NCI-H226 (cell line): Measurements from ENCODE around the gene SCRG1.

Source experiments
- DNase-seq: peaks from one replicate; pipeline ENCODE4 v3.0.0-alpha.2; 2015

SCRG1 gene

DNA sequence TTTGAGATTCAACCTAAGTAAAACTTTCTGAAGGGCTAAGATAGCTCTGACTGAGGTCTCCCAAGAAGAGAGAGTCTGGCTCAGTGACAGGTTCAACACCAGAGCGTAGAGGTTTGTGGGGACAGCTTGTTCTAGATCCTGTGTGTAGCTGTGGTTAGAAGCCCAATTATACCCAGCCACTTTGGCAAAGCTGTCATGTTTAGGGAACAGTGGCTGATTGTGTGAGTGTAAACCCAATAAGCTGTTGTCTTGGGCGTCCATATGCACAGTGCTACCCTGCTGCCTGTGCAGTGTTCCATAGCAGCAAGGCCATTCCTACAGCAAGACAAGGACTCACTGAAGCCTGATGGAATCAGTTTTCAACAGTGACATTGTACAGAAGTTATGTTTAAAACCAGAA lies 11.2 kb upstream of the SCRG1 start:
- DNase-seq = no peak

DNA sequence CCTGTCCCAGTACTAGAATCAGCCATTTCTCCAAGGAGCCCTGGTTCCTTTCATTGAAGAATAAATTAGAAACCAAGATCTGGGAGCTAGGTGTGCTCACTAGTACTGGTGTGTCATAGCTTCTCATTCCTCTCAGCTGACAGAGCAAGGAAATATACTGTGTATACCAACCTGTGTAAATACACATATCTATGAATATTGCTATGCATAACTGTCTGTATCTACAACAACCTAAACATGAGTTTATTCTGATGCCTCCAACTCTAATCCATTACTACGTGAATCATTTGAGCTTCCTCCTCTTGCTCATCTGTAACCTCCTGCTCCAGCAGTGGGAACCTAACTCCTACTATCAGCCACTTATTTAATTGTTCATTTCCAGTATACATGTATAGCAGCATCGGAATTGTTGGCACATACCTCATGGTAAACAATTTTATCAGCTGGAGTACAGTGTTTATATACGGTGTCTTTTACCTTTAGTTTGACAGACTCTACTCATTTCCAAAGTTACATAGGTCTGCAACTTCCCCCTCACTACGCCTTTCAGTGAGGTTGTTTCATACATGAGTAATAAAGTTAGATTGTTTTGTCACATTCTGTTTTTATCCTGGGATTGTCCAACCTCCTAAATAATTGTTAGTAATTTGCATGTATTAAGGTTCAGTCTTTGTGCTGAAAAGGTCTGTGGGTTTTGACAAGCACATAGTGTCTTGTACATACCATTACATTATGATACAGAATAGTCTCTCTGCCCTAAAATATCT lies 7.1 kb upstream of the SCRG1 start:
- DNase-seq = no peak

DNA sequence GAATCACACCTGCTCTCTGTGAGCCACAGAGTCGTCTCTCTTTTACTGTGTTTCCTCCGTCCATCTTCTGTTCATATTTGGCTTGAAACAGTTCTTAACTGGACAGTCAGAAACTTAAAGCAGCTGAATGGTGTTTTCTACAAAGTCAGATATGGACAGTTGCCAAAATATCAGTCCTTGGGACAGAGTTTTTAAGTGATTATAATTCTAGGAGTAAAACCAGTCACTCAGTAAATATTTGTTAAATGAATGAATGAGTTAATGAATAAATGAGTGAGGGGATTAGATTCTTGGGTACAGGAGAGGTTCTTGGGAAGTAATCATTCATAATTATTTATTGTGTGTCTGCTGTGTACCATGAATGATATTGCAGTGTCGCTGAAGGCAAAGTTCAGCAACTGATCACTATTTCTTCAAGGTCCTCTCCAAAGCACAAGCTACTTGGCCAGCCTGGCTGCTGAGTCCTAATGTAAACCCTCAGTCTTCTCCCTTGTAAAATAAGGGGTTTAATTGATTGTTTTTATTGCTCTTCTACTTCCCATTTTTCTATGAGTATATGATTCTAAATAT lies 5.5 kb upstream of the SCRG1 start:
- DNase-seq = no peak

DNA sequence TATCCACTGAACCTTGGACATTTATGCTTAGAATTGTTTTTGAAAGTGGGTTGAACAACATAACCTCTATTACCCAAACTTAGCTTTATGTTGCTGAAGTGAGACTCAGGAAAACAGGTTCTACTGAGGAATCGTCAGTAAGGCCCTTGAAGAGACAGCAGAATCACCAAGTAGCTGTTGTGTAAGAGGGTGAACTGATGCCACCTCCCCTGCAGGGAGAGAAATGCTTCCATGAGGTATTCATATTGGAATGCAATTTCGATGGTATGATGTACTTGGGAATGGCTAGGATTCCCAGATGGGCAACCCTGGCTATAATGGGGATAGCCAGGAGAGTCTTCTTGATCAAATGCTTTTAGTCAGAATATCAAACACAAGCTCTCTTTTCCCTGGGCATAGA lies 4.1 kb upstream of the SCRG1 start:
- peak; percentile 56 for DNase-seq

DNA sequence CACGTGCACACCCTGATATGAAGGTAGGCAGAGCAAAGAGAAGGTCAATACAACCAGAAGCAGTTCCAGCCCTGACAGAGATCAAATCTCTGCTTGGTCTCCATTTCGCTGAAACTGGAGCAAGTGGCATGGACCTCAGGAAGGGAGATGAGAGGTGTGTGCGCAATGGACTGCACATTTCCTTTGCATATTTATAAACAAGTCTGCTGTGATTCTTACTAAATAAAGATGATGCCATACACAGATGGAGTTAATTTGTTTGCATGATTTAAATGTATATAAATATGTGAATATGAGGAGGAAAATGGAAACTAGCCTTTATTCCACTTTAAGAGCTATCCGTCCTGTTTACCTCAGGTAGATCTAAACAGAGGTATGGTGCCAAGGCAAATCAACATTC lies 2.1 kb upstream of the SCRG1 start:
- DNase-seq = no peak

DNA sequence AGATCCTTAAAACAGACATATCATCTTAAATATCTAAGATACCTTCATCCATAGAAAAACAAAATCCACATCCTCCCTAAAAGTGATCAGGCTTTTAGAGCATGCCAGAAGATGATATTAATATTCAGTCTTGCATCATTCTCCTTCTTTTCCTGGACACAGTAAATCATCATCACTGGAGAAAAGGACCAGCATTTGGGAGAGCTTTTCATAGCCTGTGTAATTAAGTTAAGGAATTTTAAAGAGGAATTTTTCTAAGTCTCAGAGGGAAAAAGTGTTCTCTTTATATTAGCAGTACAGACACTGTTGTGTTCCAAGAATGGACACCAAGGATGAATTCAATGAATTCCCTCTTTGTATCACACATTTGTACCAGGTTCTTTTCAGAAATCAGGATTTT lies 696 bp downstream of the SCRG1 start:
- DNase-seq = no peak

DNA sequence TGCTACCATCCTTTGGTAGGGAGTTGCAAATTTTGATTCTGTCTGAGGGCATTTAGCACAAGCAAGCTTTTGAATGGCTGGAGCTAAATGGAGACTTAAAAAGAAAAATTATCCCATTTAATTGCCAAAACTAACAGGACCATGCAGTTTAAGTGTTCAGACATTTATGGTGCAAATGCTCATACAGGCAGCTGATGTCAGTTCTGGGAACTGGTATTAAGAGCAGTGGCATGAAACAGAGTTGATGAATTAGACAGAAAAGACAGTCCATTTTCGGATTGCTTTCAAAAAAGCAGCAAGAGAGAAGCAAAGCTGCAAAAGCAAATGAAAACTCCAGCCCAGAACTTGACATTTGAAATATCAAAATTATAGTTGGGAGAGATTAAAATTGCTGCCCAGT lies 1.3 kb downstream of the SCRG1 start:
- no peak for DNase-seq

DNA sequence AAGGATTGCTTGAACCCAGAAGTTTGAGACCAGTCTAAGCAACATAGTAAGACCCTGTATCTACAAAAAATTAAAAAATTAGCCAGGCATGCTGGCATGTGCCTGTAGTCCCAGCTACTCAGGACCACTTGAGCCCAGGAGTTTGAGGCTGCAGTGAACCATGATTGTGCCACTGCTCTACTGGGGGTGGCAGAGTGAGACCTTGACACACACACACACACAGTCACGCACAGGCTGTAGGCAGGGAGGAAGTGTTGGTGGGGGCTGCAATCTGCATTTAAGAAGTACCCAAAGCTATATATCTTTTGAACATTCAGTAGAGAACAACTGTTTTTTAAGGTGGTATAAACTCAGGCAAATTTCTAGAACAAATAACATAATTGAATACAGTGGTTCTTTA lies 7.2 kb downstream of the SCRG1 start:
- DNase-seq = no peak

DNA sequence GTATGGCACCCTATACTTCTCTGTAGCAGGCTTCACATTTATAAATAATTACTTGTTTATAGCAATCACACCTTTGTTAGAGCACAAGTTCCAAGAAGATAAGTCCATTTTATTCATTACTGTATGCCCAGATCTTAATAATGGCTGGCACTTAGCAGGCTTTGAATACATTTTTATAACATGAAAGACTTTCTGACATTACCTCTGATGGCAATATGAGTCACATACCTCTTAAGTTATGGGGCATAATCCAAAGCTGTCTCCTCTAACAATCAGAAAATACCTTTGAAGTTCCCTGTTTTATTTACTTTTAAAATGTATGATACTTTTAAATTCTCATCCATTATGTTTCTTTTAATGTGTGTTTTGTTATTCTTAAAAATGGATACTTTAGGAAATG lies 12.2 kb downstream of the SCRG1 start:
- DNase-seq = no peak

DNA sequence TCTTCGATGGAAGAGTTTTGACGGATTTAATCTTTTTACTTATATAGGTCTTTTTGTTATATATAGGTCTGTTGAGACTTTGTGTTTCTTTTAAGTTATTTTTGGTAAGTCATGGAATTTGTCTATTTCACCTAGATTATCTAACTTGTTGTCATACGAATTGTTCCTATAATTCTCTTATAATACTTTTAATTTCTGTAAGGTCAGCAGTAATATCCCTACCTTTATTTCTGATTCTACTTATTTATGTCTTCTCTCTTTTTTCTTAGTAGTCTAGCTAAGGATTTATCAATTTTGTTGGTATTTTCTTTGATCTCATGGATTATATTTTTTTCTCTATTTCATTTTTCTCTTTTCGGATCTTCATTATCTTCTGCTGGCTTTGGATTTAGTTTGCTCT lies 16.6 kb downstream of the SCRG1 start:
- no peak for DNase-seq

DNA sequence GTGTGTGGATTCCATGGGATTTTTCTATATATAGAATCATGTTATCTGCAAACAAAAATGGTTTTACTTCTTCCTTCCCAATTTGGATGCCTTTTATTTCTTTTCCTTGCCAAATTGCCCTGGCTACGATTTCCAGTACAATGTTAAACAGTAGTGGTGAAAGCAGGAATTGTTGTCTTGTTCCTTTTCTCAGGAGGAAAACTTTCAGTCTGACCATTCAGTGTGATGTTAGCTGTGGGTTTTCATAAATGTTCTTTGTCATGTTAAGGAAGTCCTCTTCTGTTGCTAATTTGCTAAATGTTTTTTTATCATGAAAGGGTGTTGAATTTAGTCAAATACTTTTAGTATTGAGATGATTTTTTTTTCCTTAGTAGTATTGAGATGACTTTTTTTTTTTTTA lies 17.3 kb downstream of the SCRG1 start:
- DNase-seq = no peak

DNA sequence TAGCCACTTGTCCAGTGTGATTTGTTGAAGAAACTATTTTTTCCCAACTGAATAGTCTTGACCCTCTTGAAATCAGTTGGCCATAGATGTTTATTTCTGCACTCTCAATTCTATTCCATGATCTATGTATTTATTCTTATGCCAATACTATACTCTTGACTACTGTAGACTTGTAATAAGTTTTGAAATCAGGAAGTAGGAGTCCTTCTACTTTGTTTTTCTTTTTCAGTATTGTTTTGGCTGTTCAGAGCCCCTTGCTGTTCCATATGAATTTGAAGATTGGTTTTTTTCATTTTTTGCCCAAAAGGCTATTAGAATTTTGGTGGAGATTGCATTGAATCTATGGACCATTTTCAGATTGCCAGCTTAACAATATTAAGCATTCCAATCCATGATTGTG lies 17.9 kb downstream of the SCRG1 start:
- no peak for DNase-seq

DNA sequence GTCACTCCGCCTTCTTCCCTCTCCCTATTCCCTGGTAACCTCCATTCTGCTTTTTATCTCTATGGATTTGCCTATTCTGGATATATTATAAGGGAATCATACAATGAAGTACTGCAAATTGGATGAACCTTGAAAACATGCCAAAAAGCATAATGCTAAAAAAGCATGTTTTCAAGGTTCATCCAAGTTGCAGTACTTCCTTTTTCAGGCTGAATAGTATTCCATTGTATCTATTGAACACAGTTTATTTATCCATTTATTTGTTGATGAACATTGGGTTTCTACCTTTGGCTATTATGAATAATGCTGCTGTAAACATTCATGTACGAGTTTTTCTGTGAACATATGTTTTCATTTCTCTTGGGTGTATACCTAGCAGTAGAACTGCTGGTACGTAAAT lies 19.0 kb downstream of the SCRG1 start:
- DNase-seq = no peak

DNA sequence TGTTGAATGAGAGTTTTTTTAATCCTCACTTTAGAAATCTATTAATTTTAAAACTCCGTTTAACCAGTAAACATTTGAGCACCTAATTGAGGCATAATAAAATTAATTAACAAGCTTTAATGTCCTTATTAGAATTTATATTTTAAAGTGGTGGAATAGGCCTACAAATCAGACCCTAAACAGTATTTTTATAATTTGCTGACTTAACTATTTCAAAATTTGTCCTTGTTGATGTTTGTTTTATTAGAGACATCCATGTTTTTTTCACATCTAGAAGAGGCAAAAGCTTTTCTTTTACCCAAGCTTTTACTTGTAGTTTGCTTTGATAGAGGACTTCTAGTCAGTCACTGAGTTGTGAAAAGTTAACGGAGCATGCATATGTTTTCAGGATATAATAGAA lies 24.3 kb downstream of the SCRG1 start:
- no peak for DNase-seq

DNA sequence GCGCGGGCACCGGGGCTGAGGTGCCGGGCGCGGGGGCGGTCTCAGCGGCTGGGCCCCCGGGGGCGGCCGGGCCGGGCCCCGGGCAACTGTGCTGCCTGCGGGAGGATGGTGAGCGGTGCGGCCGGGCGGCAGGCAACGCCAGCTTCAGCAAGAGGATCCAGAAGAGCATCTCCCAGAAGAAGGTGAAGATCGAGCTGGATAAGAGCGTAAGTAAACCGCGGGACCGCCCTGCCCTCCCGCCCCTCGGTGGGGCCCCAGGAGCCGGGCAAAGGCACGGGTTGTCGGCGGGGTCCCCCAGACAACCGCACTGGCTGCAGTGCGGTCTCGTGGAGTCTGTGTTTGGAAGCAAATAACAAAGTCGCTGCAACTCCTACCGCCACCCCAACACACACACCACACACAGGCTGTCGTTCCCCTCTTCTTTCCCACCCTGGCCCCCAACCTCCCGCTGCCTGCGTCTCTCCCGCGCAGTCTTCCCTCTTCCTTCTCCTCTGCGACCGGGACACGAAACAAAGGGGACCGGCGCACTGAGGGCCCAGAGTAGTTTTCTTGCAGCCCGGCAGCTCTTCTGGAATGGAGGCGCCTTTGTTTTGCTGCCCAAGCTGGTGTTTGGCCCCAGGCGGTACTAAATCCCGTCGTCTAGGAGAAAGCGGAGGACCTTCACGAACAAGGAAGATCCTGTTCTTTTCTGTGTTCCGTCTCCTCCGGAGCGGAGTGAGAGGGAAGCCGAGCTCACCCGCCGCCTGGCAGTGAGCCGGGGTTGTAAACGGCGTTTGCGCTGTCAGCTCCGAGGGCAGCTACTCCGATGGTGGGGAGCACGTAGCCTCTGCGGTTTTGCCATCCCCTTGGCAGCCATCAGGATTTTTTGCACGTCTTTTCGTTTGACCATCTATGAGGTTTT lies 27.4 kb downstream of the SCRG1 start:
- DNase-seq = peak; percentile 40

DNA sequence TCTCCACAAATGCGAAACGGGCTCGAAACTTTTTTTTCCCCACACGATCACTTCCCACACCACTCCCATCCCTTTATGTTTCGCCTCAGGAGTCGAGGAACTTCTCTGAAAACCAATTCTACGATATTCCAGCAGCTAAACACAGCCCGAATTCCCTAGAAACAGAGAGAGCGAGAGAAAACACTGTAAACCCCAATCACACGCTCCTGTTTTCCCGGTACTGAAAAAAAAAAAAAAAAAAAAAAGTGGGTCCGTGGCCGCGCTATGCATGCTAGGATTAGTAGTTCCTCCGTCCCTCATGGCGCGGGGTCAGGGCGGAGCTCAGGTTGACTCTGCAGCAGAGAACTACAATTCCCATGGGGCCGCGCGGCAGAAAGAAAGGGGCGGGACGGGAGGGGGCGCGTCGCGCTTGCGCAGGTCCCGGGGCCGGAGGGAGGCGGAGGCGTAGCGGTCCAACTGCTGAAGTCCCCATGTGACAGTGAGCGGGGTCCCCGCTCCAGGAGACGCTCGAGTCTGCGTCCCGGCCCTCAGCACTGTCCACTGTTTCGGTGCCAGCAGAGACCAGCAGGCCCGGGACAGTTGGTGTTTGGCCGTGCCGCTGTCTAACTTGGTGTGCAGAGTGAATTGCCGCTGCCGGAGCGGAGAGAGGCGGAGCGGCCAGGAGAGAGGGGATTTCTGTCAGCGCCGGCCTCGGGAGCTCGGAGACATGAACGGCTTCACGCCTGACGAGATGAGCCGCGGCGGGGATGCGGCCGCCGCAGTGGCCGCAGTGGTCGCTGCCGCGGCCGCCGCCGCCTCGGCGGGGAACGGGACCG lies 28.2 kb downstream of the SCRG1 start, which contains the start of gene SAP30:
Gene SAP30, plus strand, starts transcription at position 478 of the 815 bp plus-strand sequence. Its CDS starts 229 bp downstream, at position 707.
- DNase-seq = peak; percentile 88

DNA sequence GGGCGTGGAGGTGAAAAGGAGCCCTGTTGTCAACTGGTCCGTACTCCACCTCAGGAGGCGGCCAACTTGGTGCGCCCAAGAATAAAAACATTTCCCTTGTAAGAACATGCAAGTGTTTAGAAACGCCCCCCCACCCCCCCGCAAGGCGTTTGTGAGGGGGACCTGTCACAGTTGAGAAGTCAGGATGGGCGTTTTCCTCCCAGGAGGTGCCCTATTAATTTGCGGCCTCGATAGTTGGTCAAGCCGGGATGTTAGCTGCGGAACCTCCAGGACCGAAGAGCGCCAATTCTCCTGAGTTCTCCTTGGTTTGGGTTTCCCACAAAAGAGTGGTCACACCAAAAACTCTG lies 28.8 kb downstream of the SCRG1 start:
- no peak for DNase-seq

DNA sequence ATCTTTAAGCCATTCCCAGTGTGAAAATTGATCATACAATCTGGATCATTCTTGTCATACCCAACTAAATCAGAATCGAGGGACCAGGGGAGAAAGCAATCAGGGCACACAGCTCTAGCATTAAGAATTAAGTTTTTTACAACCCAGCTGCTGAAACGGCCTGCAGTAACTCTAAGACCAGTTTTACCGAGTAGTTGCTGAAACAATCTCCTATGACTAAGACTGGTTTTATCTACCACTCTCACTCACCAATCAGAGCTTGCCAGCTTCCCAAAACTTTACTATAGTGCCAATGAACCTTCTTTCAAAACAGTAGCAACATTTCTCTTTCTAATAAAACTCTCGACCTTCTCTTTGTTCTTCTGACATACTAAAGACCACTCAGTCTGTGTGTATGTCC lies 31.0 kb downstream of the SCRG1 start:
- no peak for DNase-seq

DNA sequence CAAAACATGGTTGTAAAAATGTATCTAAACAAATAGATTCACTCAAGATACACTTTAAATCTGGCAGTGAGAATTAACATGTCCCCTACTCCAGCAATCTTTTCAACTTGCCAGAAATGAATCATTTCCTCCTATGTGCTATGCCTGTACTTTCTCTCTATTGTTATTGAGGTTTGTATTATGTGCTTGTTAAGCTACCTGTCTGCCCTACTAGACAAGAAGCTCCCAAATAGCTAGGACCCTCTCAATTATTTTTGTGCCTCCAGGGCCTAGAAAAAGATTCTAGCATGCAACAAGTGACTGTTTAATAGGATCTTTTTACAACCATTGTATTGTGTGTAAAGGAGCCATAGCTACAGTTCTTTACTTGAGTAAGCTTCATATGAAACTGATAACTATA lies 31.6 kb downstream of the SCRG1 start:
- DNase-seq = peak; percentile 20

DNA sequence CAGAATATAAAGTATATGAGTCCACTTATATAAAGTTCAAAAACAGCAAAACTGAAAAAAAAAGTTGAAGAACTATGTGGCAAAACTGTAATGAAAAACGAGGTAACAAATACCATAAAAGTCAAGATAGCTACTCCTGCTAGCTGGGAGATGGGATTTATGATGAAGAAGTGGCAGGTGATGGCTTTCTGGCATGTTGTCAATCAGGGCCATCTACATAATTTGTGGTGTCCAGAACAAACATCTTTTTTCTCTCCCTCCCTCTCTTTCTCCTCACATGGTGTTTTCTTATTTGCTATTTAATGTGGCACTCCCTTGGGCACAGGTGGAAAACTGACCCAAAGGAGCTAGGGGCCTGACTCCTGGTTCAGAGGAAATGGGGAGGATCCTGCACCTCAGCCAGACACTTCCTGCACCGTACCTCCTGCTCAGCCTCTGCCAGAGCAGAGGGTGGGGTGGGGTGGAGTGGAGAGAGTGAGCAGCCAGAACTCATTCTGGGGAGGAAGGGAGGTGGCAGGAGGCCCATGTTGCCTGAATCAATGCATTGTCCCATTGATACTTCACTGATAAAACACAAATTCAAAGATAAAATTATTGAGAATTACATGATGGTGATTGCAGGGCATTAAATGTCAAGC lies 33.4 kb downstream of the SCRG1 start:
- DNase-seq = no peak

DNA sequence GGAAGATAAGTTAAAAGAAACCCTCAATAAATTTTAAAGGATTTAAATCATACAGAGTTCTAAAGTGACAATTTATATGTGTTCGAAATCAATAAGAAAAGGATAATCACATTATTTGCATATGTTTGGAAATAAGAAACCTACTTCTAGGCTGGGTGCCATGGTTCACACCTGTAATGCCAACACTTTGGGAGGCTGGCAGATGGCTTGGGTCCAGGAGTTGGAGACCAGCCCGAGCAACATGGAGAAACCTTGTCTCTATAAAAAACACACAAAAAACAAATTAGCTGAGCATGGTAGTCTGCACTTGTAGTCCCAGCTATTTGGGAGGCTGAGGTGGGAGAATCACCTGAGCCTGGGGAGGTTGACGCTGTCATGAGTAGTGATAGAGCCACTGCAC lies 36.2 kb downstream of the SCRG1 start:
- DNase-seq = no peak

DNA sequence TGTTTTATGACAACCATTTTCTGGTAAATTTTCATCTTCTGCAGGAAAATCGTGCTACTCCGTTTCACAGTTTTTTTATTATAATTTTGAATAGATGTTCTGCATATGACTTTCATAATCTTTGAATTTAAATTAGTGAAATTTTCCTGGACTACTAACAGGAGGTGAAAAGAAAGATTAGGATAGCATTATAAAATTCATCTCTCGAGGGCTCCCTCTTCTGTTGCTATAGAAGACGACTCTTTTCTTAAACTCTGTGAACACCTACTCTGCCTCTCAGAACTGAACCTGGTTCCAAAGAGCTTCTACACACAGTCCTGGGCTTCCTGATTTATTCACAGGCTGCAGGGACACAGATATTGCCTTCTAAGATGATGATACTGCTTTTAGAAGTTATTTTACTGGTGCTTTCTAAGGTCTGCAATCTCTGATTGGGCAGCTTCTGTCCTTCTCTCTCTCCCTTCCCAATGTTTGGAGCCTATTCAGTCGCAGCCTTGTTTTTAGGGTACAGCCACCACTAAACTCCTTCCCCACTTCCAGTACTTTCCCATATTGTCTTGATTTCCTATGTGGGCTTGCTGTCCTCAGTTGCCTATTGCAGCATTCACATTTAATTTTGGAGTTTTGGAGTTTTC lies 38.2 kb downstream of the SCRG1 start:
- DNase-seq = no peak
